ENCODE data around the gene SCARB1. TPM values are rescaled to one million over a fixed set of nuclear protein-coding genes. Genes with fewer than 3 reads are reported as not detected.
"Not testable (repeated sequence)": the region's sequence is repeated elsewhere in the genome, so short reads cannot be mapped to it uniquely, and the experiment has no call there.

SCARB1 gene
- total RNA-seq, 2 experiments from 2014 or later = 5.3 to 6.2 TPM

- H3K4me3 Mint-ChIP-seq, H3K9me3 Mint-ChIP-seq, POLR2A ChIA-PET: not testable (repeated sequence)
These were observed 36.7 kb upstream of the SCARB1 start for GRCh38 chr12:124900345-124900795.

GRCh38 chr12:124898923-124899294 lies 35.2 kb upstream of the SCARB1 start:
- Mint-ChIP-seq H3K9me3 (no peaks in the 10 kb centered on the region), H3K4me3 (no peak overlapping the region), H3K36me3 (ENCODE audit: low read depth) (no peaks in the 10 kb centered on the region), H3K4me1 (peaks cover 12% of the 10 kb centered on the region), H3K27ac (no peak overlapping the region), H3K27me3 (no peaks in the 10 kb centered on the region)
- ChIA-PET POLR2A (no interaction called here), CTCF (interaction anchor here (0.6 kb wide), 1 partner anchor 146 kb away, joined by 3 read pairs; no protein-coding TSS in a partner anchor)
- DNase-seq = no peak

More at GRCh38 chr12:124900345-124900795, 36.7 kb upstream of the SCARB1 start:
- H3K36me3 Mint-ChIP-seq (ENCODE audit: low read depth); H3K27me3 Mint-ChIP-seq; H3K27ac Mint-ChIP-seq; DNase-seq: not testable (repeated sequence)
- peaks cover 14% of the 10 kb centered on the region for H3K4me1 Mint-ChIP-seq
- CTCF ChIA-PET = interaction anchor here (0.6 to 1.4 kb wide), 4 partner anchors 9 to 40 kb away, joined by 3 read pairs; no protein-coding TSS in a partner anchor

GRCh38 chr12:124898200-124898922 lies 34.7 kb upstream of the SCARB1 start:
- Mint-ChIP-seq H3K4me3 (no peak overlapping the region), H3K27ac (peak overlapping the region; percentile 46), H3K9me3 (no peaks in the 10 kb centered on the region), H3K36me3 (ENCODE audit: low read depth) (no peaks in the 10 kb centered on the region), H3K27me3 (no peaks in the 10 kb centered on the region), H3K4me1 (peaks cover 12% of the 10 kb centered on the region)
- CTCF ChIA-PET = interaction anchor here (0.7 kb wide), 1 partner anchor 9 kb away, joined by 3 read pairs; no protein-coding TSS in a partner anchor
- DNase-seq = peak; percentile 82
- POLR2A ChIA-PET = no interaction called here

GRCh38 chr12:124896461-124896860 lies 32.8 kb upstream of the SCARB1 start:
- Mint-ChIP-seq H3K36me3 (ENCODE audit: low read depth) (no peaks in the 10 kb centered on the region), H3K27me3 (no peaks in the 10 kb centered on the region), H3K4me3 (no peak overlapping the region), H3K9me3 (no peaks in the 10 kb centered on the region), H3K4me1 (peaks cover 12% of the 10 kb centered on the region), H3K27ac (no peak overlapping the region)
- POLR2A ChIA-PET = no interaction called here
- no peak for DNase-seq
- CTCF ChIA-PET = interaction anchor here (2.5 kb wide), 1 partner anchor 10 kb away, joined by 9 read pairs; no protein-coding TSS in a partner anchor

- CTCF ChIA-PET = interaction anchor here (0.6 to 3.6 kb wide), 7 partner anchors 9 to 96 kb away, joined by 3 to 13 read pairs (median 3); no protein-coding TSS in a partner anchor
These were observed 30.3 kb upstream of the SCARB1 start for GRCh38 chr12:124893792-124894516.

GRCh38 chr12:124888260-124888659 lies 24.6 kb upstream of the SCARB1 start:
- H3K36me3 Mint-ChIP-seq (ENCODE audit: low read depth) = no peaks in the 10 kb centered on the region
- H3K27ac Mint-ChIP-seq = no peak overlapping the region
- no peak overlapping the region for H3K4me3 Mint-ChIP-seq
- H3K4me1 Mint-ChIP-seq = no peaks in the 10 kb centered on the region
- H3K27me3 Mint-ChIP-seq = no peaks in the 10 kb centered on the region
- DNase-seq = no peak
- CTCF ChIA-PET = interaction anchor here (0.6 to 2.9 kb wide), 2 partner anchors 18 to 157 kb away, joined by 3 to 11 read pairs; no protein-coding TSS in a partner anchor
- H3K9me3 Mint-ChIP-seq = no peaks in the 10 kb centered on the region
- POLR2A ChIA-PET = no interaction called here

More at GRCh38 chr12:124893792-124894516, 30.3 kb upstream of the SCARB1 start:
- Mint-ChIP-seq H3K27ac (no peak overlapping the region), H3K27me3 (no peaks in the 10 kb centered on the region), H3K4me3 (no peak overlapping the region), H3K36me3 (ENCODE audit: low read depth) (no peaks in the 10 kb centered on the region), H3K4me1 (peaks cover 11% of the 10 kb centered on the region), H3K9me3 (no peaks in the 10 kb centered on the region)
- no peak for DNase-seq
- POLR2A ChIA-PET = no interaction called here

- CTCF ChIA-PET = interaction anchor here (0.6 to 2.9 kb wide), 2 partner anchors 19 to 157 kb away, joined by 3 to 11 read pairs; no protein-coding TSS in a partner anchor
These were observed 24.1 kb upstream of the SCARB1 start for GRCh38 chr12:124887766-124888165.

GRCh38 chr12:124884587-124885438 lies 21.1 kb upstream of the SCARB1 start:
- H3K36me3 Mint-ChIP-seq (ENCODE audit: low read depth) = no peaks in the 10 kb centered on the region
- H3K27ac Mint-ChIP-seq = no peak overlapping the region
- DNase-seq = no peak
- peaks cover 14% of the 10 kb centered on the region for H3K4me1 Mint-ChIP-seq
- ChIA-PET POLR2A (no interaction called here), CTCF (no interaction called here)
- no peak overlapping the region for H3K4me3 Mint-ChIP-seq
- H3K27me3 Mint-ChIP-seq = no peaks in the 10 kb centered on the region
- no peaks in the 10 kb centered on the region for H3K9me3 Mint-ChIP-seq

More at GRCh38 chr12:124887766-124888165, 24.1 kb upstream of the SCARB1 start:
- H3K27ac Mint-ChIP-seq; H3K9me3 Mint-ChIP-seq; H3K4me1 Mint-ChIP-seq; DNase-seq; H3K27me3 Mint-ChIP-seq; H3K4me3 Mint-ChIP-seq; H3K36me3 Mint-ChIP-seq (ENCODE audit: low read depth); POLR2A ChIA-PET: not testable (repeated sequence)

GRCh38 chr12:124883263-124884130 lies 19.8 kb upstream of the SCARB1 start:
- POLR2A ChIA-PET = no interaction called here
- no peak overlapping the region for H3K27ac Mint-ChIP-seq

GRCh38 chr12:124881123-124881522 lies 17.5 kb upstream of the SCARB1 start:
- CTCF ChIA-PET = interaction anchor here (1.1 kb wide), 1 partner anchor 12 kb away, joined by 6 read pairs; no protein-coding TSS in a partner anchor
- Mint-ChIP-seq H3K4me3 (no peak overlapping the region), H3K27me3 (no peaks in the 10 kb centered on the region), H3K9me3 (no peaks in the 10 kb centered on the region), H3K27ac (no peak overlapping the region), H3K4me1 (peaks cover 14% of the 10 kb centered on the region), H3K36me3 (ENCODE audit: low read depth) (no peaks in the 10 kb centered on the region)
- POLR2A ChIA-PET = no interaction called here
- DNase-seq = no peak

More at GRCh38 chr12:124883263-124884130, 19.8 kb upstream of the SCARB1 start:
- Mint-ChIP-seq H3K4me3 (no peak overlapping the region), H3K4me1 (peaks cover 14% of the 10 kb centered on the region), H3K36me3 (ENCODE audit: low read depth) (no peaks in the 10 kb centered on the region), H3K27me3 (no peaks in the 10 kb centered on the region), H3K9me3 (no peaks in the 10 kb centered on the region)
- CTCF ChIA-PET = no interaction called here
- DNase-seq = no peak

GRCh38 chr12:124880335-124880734 lies 16.7 kb upstream of the SCARB1 start:
- H3K4me1 Mint-ChIP-seq = peaks cover 14% of the 10 kb centered on the region
- CTCF ChIA-PET = interaction anchor here (0.7 to 1.1 kb wide), 2 partner anchors 11 to 13 kb away, joined by 3 to 6 read pairs; no protein-coding TSS in a partner anchor
- H3K36me3 Mint-ChIP-seq (ENCODE audit: low read depth); H3K4me3 Mint-ChIP-seq; POLR2A ChIA-PET; DNase-seq; H3K9me3 Mint-ChIP-seq; H3K27ac Mint-ChIP-seq; H3K27me3 Mint-ChIP-seq: not testable (repeated sequence)

Measured in activated CD4-positive, alpha-beta T cell treated with anti-CD3 and anti-CD28 coated beads, Interleukin-2, amount 10 ng/mL, durations not matched to agents 7 days and 5 days (primary cell).